ENCODE results near the gene HNRNPUL2. TPM values are rescaled to one million over a fixed set of nuclear protein-coding genes. Genes with fewer than 3 reads are reported as not detected.

HNRNPUL2 gene
- total and polyA plus RNA-seq, 9 of the 15 experiments (the other 6 are each of a cell fraction or from before 2014, with no cell fraction given): 0.89 to 44.3 (median 15.2) TPM

- TF ChIP-seq RCOR1 (IDR thresholded peaks at IDR 0.05; ENCODE audit: borderline replicate concordance in 1 of 2, low read depth in 2 of 2, low read length in 2 of 2) (peak in 1 of 2 experiments; percentile 14; a peak in 1 of 4 replicates), ZNF316 (IDR thresholded peaks at IDR 0.05) (0 out of 2 replicates have a peak, but pooled peaks have one; percentile 23), HCFC1 (IDR thresholded peaks at IDR 0.05; ENCODE audit: low read depth, low read length) (no peak), JUND (IDR thresholded peaks at IDR 0.05; ENCODE audit: borderline replicate concordance, low read depth, low read length) (0 out of 2 replicates have a peak, but pooled peaks have one; percentile 44), JUND (tag; IDR thresholded peaks at IDR 0.05; ENCODE audit: borderline replicate concordance, low read depth, low read length) (no peak), TGIF2 (CRISPR knock-in tag; IDR thresholded peaks at IDR 0.05) (no peak), HOXB6 (CRISPR knock-in tag; IDR thresholded peaks at IDR 0.05; ENCODE audit: borderline replicate concordance) (no peak), NCOA4 (IDR thresholded peaks at IDR 0.05; ENCODE audit: partially characterized antibody) (no peak), BACH1 (tag; IDR thresholded peaks at IDR 0.05) (no peak), TEAD1 (CRISPR knock-in tag; IDR thresholded peaks at IDR 0.05) (no peak), ATF3 (IDR thresholded peaks at IDR 0.05) (peak; percentile 23; the same call in 1 of the 2 replicates), ATF3 (CRISPR knock-in tag; conservative IDR thresholded peaks at IDR 0.05) (no peak), ZNF561 (CRISPR knock-in tag; conservative IDR thresholded peaks at IDR 0.05) (no peak), TOE1 (IDR thresholded peaks at IDR 0.05; ENCODE audit: borderline replicate concordance) (no peak), TOE1 (CRISPR knock-in tag; IDR thresholded peaks at IDR 0.05; ENCODE audit: borderline replicate concordance, low read depth) (no peak), ELK1 (CRISPR knock-in tag; IDR thresholded peaks at IDR 0.05) (no peak), CTCF (IDR thresholded peaks at IDR 0.05 in 2 of 3, conservative IDR thresholded peaks at IDR 0.05 in 1 of 3; ENCODE audit: insufficient read depth in 2 of 3, low read depth in 1 of 3, low read length in 3 of 3) (0 out of 6 replicates have a peak, but pooled peaks of 1 of the 3 experiments have one; percentile 6), CBFA2T3 (IDR thresholded peaks at IDR 0.05) (peak; percentile 49)
- TF ChIP-seq, protein P1, sequence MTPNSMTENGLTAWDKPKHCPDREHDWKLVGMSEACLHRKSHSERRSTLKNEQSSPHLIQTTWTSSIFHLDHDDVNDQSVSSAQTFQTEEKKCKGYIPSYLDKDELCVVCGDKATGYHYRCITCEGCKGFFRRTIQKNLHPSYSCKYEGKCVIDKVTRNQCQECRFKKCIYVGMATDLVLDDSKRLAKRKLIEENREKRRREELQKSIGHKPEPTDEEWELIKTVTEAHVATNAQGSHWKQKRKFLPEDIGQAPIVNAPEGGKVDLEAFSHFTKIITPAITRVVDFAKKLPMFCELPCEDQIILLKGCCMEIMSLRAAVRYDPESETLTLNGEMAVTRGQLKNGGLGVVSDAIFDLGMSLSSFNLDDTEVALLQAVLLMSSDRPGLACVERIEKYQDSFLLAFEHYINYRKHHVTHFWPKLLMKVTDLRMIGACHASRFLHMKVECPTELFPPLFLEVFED (CRISPR knock-in tag; conservative IDR thresholded peaks at IDR 0.05): no peak
- TF ChIP-seq, protein P2, sequence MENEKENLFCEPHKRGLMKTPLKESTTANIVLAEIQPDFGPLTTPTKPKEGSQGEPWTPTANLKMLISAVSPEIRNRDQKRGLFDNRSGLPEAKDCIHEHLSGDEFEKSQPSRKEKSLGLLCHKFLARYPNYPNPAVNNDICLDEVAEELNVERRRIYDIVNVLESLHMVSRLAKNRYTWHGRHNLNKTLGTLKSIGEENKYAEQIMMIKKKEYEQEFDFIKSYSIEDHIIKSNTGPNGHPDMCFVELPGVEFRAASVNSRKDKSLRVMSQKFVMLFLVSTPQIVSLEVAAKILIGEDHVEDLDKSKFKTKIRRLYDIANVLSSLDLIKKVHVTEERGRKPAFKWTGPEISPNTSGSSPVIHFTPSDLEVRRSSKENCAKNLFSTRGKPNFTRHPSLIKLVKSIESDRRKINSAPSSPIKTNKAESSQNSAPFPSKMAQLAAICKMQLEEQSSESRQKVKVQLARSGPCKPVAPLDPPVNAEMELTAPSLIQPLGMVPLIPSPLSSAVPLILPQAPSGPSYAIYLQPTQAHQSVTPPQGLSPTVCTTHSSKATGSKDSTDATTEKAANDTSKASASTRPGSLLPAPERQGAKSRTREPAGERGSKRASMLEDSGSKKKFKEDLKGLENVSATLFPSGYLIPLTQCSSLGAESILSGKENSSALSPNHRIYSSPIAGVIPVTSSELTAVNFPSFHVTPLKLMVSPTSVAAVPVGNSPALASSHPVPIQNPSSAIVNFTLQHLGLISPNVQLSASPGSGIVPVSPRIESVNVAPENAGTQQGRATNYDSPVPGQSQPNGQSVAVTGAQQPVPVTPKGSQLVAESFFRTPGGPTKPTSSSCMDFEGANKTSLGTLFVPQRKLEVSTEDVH (IDR thresholded peaks at IDR 0.05; ENCODE audit: low read depth, partially characterized antibody): no peak
Observed at GRCh38 chr11:62713343-62713742, 13.9 kb downstream of the HNRNPUL2 start (continued).
